Superior temporal gyrus (tissue), 1 donor: ENCODE measurements around the gene KIF20B.
A peak's percentile ranks its signal among the peaks of the same experiment; 100 is the strongest.
"Not testable (repeated sequence)": the region's sequence is repeated elsewhere in the genome, so short reads cannot be mapped to it uniquely, and the experiment has no call there.

ENCODE experiments used
- DNase-seq: peaks from one replicate; pipeline ENCODE4 v3.0.0-alpha.2; 2016; ENCODE audit errors: extremely low spot score

Gene KIF20B

GRCh38 chr10:89692416-89692815 lies 9.0 kb upstream of the KIF20B start:
- no peak for DNase-seq

GRCh38 chr10:89693176-89693575 lies 8.2 kb upstream of the KIF20B start:
- no peak for DNase-seq

- no peak for DNase-seq
Observed at GRCh38 chr10:89695307-89695706, 6.1 kb upstream of the KIF20B start.

- no peak for DNase-seq
Observed at GRCh38 chr10:89697946-89698345, 3.4 kb upstream of the KIF20B start.

- no peak for DNase-seq
Observed at GRCh38 chr10:89699581-89700064, 1.8 kb upstream of the KIF20B start.

GRCh38 chr10:89700923-89701241 lies 508 bp upstream of the KIF20B start:
- no peak for DNase-seq

- no peak for DNase-seq
Observed at GRCh38 chr10:89702121-89702480, 711 bp downstream of the KIF20B start.

GRCh38 chr10:89705466-89705865 lies 4.1 kb downstream of the KIF20B start:
- DNase-seq, result no peak

- no peak for DNase-seq
Observed at GRCh38 chr10:89706011-89706410, 4.6 kb downstream of the KIF20B start.

- DNase-seq, result no peak
Observed at GRCh38 chr10:89707372-89707771, 6.0 kb downstream of the KIF20B start.

- DNase-seq, result no peak
Observed at GRCh38 chr10:89710753-89711152, 9.4 kb downstream of the KIF20B start.

GRCh38 chr10:89734616-89735015 lies 33.2 kb downstream of the KIF20B start:
- no peak for DNase-seq

GRCh38 chr10:89738551-89739209 lies 37.3 kb downstream of the KIF20B start:
- no peak for DNase-seq

GRCh38 chr10:89741126-89741762 lies 39.9 kb downstream of the KIF20B start:
- DNase-seq, result no peak

- no peak for DNase-seq
Observed at GRCh38 chr10:89744026-89744425, 42.6 kb downstream of the KIF20B start.

- DNase-seq, result no peak
Observed at GRCh38 chr10:89745903-89746302, 44.5 kb downstream of the KIF20B start.

- no peak for DNase-seq
Observed at GRCh38 chr10:89750441-89750840, 49.1 kb downstream of the KIF20B start.

- no peak for DNase-seq
Observed at GRCh38 chr10:89755374-89755773, 54.0 kb downstream of the KIF20B start.

- DNase-seq, result no peak
Observed at GRCh38 chr10:89759531-89759930, 58.1 kb downstream of the KIF20B start.

- DNase-seq, result not testable (repeated sequence)
Observed at GRCh38 chr10:89763671-89764070, 62.3 kb downstream of the KIF20B start.

- no peak for DNase-seq
Observed at GRCh38 chr10:89771684-89772083, 70.3 kb downstream of the KIF20B start.

- DNase-seq, result peak; percentile 27
Observed at GRCh38 chr10:89773081-89773480, 71.7 kb downstream of the KIF20B start.

GRCh38 chr10:89776665-89777064 lies 75.3 kb downstream of the KIF20B start:
- no peak for DNase-seq

GRCh38 chr10:89782470-89782869 lies 81.1 kb downstream of the KIF20B start:
- DNase-seq, result no peak
